Gastroesophageal sphincter (tissue), 4 donors: ENCODE measurements around the gene FRA10AC1. TPM values are rescaled to one million over a fixed set of nuclear protein-coding genes. Genes with fewer than 3 reads are reported as not detected.

Experiments used
- ATAC-seq: fragments of 150-250 bp; one replicate; pipeline ENCODE4 v1.9.1; 2016; ENCODE audit warnings: mild to moderate bottlenecking, moderate library complexity
- H3K27ac ChIP-seq, 4 donors: fragments of 200-600 bp; sonication (generic) in 3 of 4; 1 replicate in 3 of 4; 2 replicates in 1 of 4; pipeline ENCODE4 v1.5.1; 2016 to 2019
- H3K27me3 ChIP-seq: fragments of 200-600 bp; sonication (generic); one replicate; pipeline ENCODE4 v1.5.1; 2019
- H3K36me3 ChIP-seq, 2 donors: fragments of 200-600 bp; sonication (generic); one replicate each; pipeline ENCODE4 v1.5.1; 2019; ENCODE audit warnings: control low read depth in 1 of 2
- H3K4me1 ChIP-seq, 3 donors: fragments of 200-600 bp; sonication (generic); 1 replicate in 2 of 3; 2 replicates in 1 of 3; pipeline ENCODE4 v1.5.1; 2016 to 2019; ENCODE audit warnings: control low read depth in 2 of 3
- H3K4me3 ChIP-seq, 2 donors: fragments of 200-600 bp; sonication (generic); one replicate each; pipeline ENCODE4 v1.5.1; 2019; ENCODE audit warnings: mild to moderate bottlenecking in 1 of 2, moderate library complexity in 1 of 2
- H3K9me3 ChIP-seq, 3 donors: fragments of 200-600 bp; sonication (generic); one replicate each; pipeline ENCODE4 v1.5.1; 2017 to 2019; ENCODE audit warnings: control low read depth in 2 of 3
- CTCF ChIP-seq, 4 experiments: fragments of 200-600 bp in 2 of 4; fragments of 450-650 bp in 2 of 4; sonication (generic) in 1 of 4; IDR thresholded peaks; one replicate each; pipeline ENCODE4 v1.5.1; 2017 to 2019; ENCODE audit warnings: antibody characterized with exemption in 4 of 4, mild to moderate bottlenecking in 2 of 4, moderate library complexity in 2 of 4
- EP300 ChIP-seq: sonication (generic); formaldehyde crosslinking; IDR thresholded peaks from one replicate; pipeline ENCODE4 v1.6.1; 2017; ENCODE audit warnings: antibody characterized with exemption, mild to moderate bottlenecking
- POLR2A ChIP-seq, 2 donors: fragments of 450-650 bp; IDR thresholded peaks; one replicate each; pipeline ENCODE4 v1.6.1; 2017; ENCODE audit warnings: antibody characterized with exemption in 2 of 2, mild to moderate bottlenecking in 2 of 2, moderate library complexity in 1 of 2
- POLR2AphosphoS5 ChIP-seq: sonication (generic); formaldehyde crosslinking; IDR thresholded peaks from one replicate; pipeline ENCODE4 v1.6.1; 2017; ENCODE audit warnings: antibody characterized with exemption
- WGBS, 2 donors: methylation state at CpG; one replicate each; pipeline ENCODE4 v1.1.5; 2018; ENCODE audit warnings: low coverage in 1 of 2; 5-methylcytosine and 5-hydroxymethylcytosine counted together
- total RNA-seq, 4 donors: library from RNA; depleted of rRNA; stranded (reverse); fragments of >200 nt; gene quantifications; one replicate each; pipeline ENCODE4 v1.1.0, GENCODE V29; 2016

The FRA10AC1 gene
- 10 to 100 TPM in 2 of 4 donors, 1 to 10 TPM in 2; 8.4 to 28.6 (median 14.3) TPM for total RNA-seq

DNA sequence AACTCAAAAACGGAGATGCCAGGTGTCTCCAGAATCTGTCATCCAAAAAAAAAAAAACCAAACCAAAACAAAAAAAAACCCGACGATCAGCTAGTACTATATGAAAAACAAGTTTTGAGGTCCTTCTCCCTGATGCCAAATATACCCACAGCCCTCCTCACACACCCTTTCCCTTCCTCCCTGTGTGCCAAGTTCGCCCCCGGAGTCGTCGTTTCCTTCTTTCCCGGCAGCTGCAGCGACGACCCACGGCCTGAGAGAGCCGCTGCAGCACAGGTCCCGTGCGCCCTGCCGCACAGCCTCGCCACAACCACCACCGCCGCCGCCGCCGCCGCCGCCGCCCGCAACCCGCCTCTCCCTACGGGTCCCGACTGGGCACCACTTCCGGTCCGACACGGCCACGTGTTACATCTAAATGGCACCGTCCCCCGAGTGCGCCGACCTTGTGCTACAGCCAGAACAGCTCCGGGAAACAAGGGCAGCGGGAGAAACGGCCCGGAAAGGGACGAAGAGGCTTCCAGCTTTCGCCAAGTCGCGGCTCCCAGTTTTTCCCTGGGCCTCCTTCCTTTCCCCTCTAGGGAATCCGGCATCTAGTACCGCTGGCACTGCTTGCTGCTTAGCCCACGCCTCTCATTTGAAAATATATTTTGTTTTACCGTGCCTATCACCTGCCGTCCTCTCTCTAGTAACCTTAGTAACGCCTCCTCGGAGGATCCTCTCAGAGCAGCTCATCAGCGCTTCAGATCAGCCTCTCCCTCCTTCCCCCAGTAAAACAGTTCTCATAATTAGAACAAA, at the start of gene FRA10AC1:
FRA10AC1 (minus strand) TSS at position 383 of the 792 bp plus-strand sequence. CDS start 2,486 bp downstream, outside the sequence.
- peak; percentile 97 for ATAC-seq
- WGBS, 2 donors = 0% methylated on average over 11 to 26 of the region's 52 CpGs
- H3K4me3 ChIP-seq = peak within 1 kb of the TSS; percentile 67 to 98
- H3K27ac ChIP-seq = peak within 1 kb of the TSS; percentile 86 to 94 (median 90)
- H3K9me3 ChIP-seq = no peaks in the 10 kb centered on the region
- peaks cover 0 to 26% of the 10 kb centered on the region in 2 donors for H3K36me3 ChIP-seq
- peak; percentile 42 to 56 for TF ChIP-seq POLR2A (IDR thresholded peaks at IDR 0.05)
- TF ChIP-seq EP300 = no peak
- TF ChIP-seq POLR2AphosphoS5 = peak; percentile 95
- TF ChIP-seq CTCF (IDR thresholded peaks at IDR 0.05) = peak in 3 of 4 experiments; percentile 43 to 78 (median 49)
- H3K4me1 ChIP-seq = peaks cover 7 to 29% (median 9%) of the 10 kb centered on the region in 3 donors
- H3K27me3 ChIP-seq = no peaks in the 10 kb centered on the region

GRCh38 chr10:93751832-93752231, 49.4 kb upstream of the FRA10AC1 start:
- Histone ChIP-seq H3K9me3 (no peaks in the 10 kb centered on the region), H3K27ac (no peak overlapping the region), H3K4me1 (peaks cover 0 to 25% (median 3%) of the 10 kb centered on the region in 3 donors), H3K4me3 (peak overlapping the region in 1 of 2 donors; percentile 22), H3K27me3 (peaks cover 7% of the 10 kb centered on the region), H3K36me3 (no peaks in the 10 kb centered on the region)
- TF ChIP-seq EP300 (no peak), CTCF (IDR thresholded peaks at IDR 0.05) (no peak), POLR2AphosphoS5 (no peak), POLR2A (IDR thresholded peaks at IDR 0.05) (no peak)
- peak; percentile 53 for ATAC-seq
- WGBS, 2 donors = 0 to 10% methylated on average over 1 to 5 of the region's 5 CpGs

DNA sequence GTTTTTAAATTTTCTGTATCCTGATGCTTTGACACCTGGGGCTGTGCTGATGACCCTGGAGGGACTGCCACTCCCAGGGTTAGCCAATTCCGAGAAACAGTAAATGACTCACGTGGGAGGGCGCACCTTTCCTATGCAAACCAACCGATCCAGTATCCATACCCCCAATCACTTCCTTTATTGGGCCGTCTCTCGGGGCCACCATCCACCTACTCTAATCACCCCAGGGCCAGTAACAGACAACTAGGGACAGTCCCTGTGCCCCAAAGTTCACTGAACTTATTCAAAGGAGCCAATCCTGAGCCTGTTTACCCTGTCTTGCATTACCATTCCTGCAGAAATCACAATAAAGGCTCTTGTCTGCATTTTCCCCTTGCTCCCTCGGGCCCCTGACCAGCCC, 48.7 kb upstream of the FRA10AC1 start:
- Histone ChIP-seq H3K4me3 (no peak overlapping the region), H3K27me3 (peaks cover 7% of the 10 kb centered on the region), H3K4me1 (peaks cover 0 to 25% (median 3%) of the 10 kb centered on the region in 3 donors), H3K36me3 (no peaks in the 10 kb centered on the region), H3K27ac (no peak overlapping the region), H3K9me3 (no peaks in the 10 kb centered on the region)
- 48 to 66% methylated on average over 4 to 6 of the region's 7 CpGs for WGBS, 2 donors
- TF ChIP-seq EP300 (no peak), CTCF (IDR thresholded peaks at IDR 0.05) (no peak), POLR2AphosphoS5 (no peak), POLR2A (IDR thresholded peaks at IDR 0.05) (no peak)
- no peak for ATAC-seq

DNA sequence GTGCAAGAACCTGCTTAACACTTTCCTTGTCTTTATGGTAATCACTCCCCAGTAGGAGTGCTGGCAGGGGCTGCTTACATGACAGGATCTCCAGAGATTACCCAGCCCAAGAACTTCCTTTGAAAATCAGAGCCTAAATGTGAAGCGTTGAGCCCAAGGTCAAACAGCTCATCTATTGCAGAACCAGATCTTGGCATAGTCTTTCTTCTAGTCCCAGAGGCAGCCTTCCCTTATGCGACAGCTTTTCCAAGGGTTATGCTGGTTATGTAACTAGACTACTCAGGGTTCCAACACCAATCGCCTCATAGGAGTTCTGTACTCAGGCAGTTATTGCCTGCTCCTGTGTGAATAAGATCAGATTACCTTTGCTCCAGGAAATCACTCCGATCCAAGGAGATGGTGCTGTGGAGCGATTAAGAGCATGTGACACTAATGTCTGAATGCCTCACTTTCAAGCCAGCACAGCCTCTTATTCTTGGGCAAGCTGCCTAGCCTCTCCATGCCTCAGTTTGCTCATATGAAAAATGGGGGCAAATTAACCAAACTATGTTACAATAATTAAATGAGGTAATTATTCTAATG, 46.9 kb upstream of the FRA10AC1 start:
- H3K27ac ChIP-seq = no peak overlapping the region
- H3K4me1 ChIP-seq = peaks cover 0 to 25% (median 3%) of the 10 kb centered on the region in 3 donors
- WGBS, 2 donors = 56 to 57% methylated on average over 2 to 4 of the region's 5 CpGs
- H3K4me3 ChIP-seq = no peak overlapping the region
- no peaks in the 10 kb centered on the region for H3K36me3 ChIP-seq
- TF ChIP-seq CTCF (IDR thresholded peaks at IDR 0.05) (no peak), POLR2A (IDR thresholded peaks at IDR 0.05) (no peak), POLR2AphosphoS5 (no peak), EP300 (no peak)
- ATAC-seq = no peak
- H3K9me3 ChIP-seq = no peaks in the 10 kb centered on the region
- H3K27me3 ChIP-seq = peaks cover 7% of the 10 kb centered on the region
